ENCODE data around the gene ESPNL. TPM values are rescaled to one million over a fixed set of nuclear protein-coding genes. Genes with fewer than 3 reads are reported as not detected.
"Not testable (repeated sequence)": the region's sequence is repeated elsewhere in the genome, so short reads cannot be mapped to it uniquely, and the experiment has no call there.

Gene ESPNL
- total RNA-seq, 4 donors from 2014 or later, result 0.14 to 4.4 (median 0.72) TPM

GRCh38 chr2:238063414-238064189 is 36.5 kb upstream of the ESPNL start:
- in situ Hi-C loops (cut with MboI; ENCODE audit: low pct_ligation_motif_present in 1 of 4, low pct_unique_long_range_greater_than_20kb in 1 of 4, low sequenced_read_pairs in 3 of 4) (no loop called here), intact Hi-C loops (cut with DNase I; ENCODE audit: low total_unique reads) (loop anchor here (5.0 kb wide), 1 partner anchor 206 kb away; the partner anchor contains the start of gene RAMP1)
- Histone ChIP-seq H3K27ac (no peak overlapping the region), H3K9me3 (no peaks in the 10 kb centered on the region), H3K36me3 (no peaks in the 10 kb centered on the region), H3K4me1 (peaks cover 5 to 21% (median 18%) of the 10 kb centered on the region in 4 donors), H3K4me3 (no peak overlapping the region), H3K27me3 (no peaks in the 10 kb centered on the region)
- 94 to 95% methylated on average over 4 to 8 of the region's 8 CpGs for WGBS, 2 donors (ENCODE audit: low coverage in 1 of 2)
- TF ChIP-seq POLR2AphosphoS5 (IDR thresholded peaks at IDR 0.05) (no peak), POLR2A (IDR thresholded peaks at IDR 0.05) (no peak), EP300 (IDR thresholded peaks at IDR 0.05; ENCODE audit: low read depth) (no peak)
- TF ChIP-seq, protein P1, sequence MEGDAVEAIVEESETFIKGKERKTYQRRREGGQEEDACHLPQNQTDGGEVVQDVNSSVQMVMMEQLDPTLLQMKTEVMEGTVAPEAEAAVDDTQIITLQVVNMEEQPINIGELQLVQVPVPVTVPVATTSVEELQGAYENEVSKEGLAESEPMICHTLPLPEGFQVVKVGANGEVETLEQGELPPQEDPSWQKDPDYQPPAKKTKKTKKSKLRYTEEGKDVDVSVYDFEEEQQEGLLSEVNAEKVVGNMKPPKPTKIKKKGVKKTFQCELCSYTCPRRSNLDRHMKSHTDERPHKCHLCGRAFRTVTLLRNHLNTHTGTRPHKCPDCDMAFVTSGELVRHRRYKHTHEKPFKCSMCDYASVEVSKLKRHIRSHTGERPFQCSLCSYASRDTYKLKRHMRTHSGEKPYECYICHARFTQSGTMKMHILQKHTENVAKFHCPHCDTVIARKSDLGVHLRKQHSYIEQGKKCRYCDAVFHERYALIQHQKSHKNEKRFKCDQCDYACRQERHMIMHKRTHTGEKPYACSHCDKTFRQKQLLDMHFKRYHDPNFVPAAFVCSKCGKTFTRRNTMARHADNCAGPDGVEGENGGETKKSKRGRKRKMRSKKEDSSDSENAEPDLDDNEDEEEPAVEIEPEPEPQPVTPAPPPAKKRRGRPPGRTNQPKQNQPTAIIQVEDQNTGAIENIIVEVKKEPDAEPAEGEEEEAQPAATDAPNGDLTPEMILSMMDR (IDR thresholded peaks at IDR 0.05), result no peak
- DNase-seq, result no peak

- Histone ChIP-seq H3K9me3 (no peaks in the 10 kb centered on the region), H3K27me3 (no peaks in the 10 kb centered on the region), H3K27ac (no peak overlapping the region), H3K4me1 (peaks cover 5 to 21% (median 18%) of the 10 kb centered on the region in 4 donors), H3K4me3 (no peak overlapping the region), H3K36me3 (no peaks in the 10 kb centered on the region)
- no peak for DNase-seq
- in situ Hi-C loops (cut with MboI; ENCODE audit: low pct_ligation_motif_present in 1 of 4, low pct_unique_long_range_greater_than_20kb in 1 of 4, low sequenced_read_pairs in 3 of 4) (no loop called here), intact Hi-C loops (cut with DNase I; ENCODE audit: low total_unique reads) (loop anchor here (5.0 kb wide), 1 partner anchor 207 kb away; the partner anchor contains the start of gene RAMP1)
- TF ChIP-seq EP300 (IDR thresholded peaks at IDR 0.05; ENCODE audit: low read depth) (no peak), POLR2A (IDR thresholded peaks at IDR 0.05) (no peak), POLR2AphosphoS5 (IDR thresholded peaks at IDR 0.05) (no peak)
- TF ChIP-seq, protein P1 (IDR thresholded peaks at IDR 0.05), result no peak
- 51 to 57% methylated on average over 7 of the region's 7 CpGs for WGBS, 2 donors (ENCODE audit: low coverage in 1 of 2)
Measured at GRCh38 chr2:238064376-238064775, 35.8 kb upstream of the ESPNL start.

DNA sequence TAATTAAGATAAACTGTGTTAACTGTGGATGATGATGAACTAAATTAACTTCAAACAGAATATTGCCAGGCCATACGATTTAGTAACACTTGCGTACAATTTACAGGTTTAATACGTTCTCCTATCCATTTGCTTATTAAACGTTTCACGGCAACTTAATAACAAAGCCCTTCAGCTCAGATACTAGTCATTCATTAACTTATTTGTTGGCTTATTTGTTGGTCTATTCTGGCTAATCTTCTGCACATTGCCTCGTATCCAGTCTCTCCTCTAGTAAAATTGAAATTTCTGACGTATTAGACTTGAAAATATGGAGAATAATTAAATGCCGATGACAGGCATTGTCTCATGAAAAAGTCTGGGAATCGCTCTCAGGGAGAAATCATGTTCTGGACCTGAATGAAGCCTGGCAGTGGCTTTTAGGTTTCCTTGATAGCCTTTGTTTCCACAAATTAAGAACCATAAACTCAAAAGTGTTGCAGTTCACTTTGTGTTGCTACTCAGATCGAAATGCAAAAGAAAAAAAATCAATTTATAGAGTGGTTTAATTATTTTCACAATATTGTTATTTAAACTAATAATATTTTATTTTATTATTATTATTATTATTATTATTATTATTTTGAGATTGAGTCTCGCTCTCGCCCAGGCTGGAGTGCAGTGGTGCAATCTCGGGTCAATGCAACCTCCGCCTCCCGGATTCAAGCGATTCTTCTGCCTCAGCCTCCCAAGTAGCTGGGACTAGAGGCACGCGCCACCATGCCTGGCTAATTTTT is 34.9 kb upstream of the ESPNL start:
- peaks cover 0 to 6% (median 0%) of the 10 kb centered on the region in 4 donors for H3K36me3 ChIP-seq
- no peaks in the 10 kb centered on the region for H3K27me3 ChIP-seq
- H3K4me1 ChIP-seq, result peaks cover 5 to 14% (median 10%) of the 10 kb centered on the region in 4 donors
- TF ChIP-seq EP300 (IDR thresholded peaks at IDR 0.05; ENCODE audit: low read depth) (no peak), POLR2A (IDR thresholded peaks at IDR 0.05) (no peak), POLR2AphosphoS5 (IDR thresholded peaks at IDR 0.05) (no peak)
- TF ChIP-seq, protein P1 (IDR thresholded peaks at IDR 0.05), result no peak
- in situ Hi-C loops (cut with MboI; ENCODE audit: low pct_ligation_motif_present in 1 of 4, low pct_unique_long_range_greater_than_20kb in 1 of 4, low sequenced_read_pairs in 3 of 4), result no loop called here
- no peak overlapping the region for H3K4me3 ChIP-seq
- H3K9me3 ChIP-seq, result no peaks in the 10 kb centered on the region
- intact Hi-C loops (cut with DNase I; ENCODE audit: low total_unique reads), result no loop called here
- DNase-seq, result no peak
- H3K27ac ChIP-seq, result no peak overlapping the region
- WGBS, 2 donors (ENCODE audit: low coverage in 1 of 2), result 88 to 92% methylated on average over 16 to 18 of the region's 18 CpGs

DNA sequence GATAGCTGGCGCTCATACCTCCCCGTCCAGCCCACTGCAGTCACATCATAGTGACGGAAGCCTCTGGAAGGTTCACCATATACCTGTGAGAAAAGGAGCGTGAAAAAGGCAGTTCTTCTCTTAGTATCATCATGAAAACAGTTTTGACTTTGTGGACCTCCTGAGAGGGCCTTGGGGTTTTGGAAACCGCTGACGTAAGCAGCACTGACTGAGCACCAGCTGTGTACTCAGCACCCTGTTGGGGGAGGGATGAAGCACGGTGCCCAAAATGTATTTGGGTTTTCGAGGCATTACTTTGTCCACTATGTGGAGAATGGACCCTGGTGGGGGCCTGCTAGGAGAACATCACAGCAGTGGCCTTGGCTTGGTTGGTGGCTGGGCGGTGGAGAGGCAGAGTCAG is 33.9 kb upstream of the ESPNL start:
- in situ Hi-C loops (cut with MboI; ENCODE audit: low pct_ligation_motif_present in 1 of 4, low pct_unique_long_range_greater_than_20kb in 1 of 4, low sequenced_read_pairs in 3 of 4), result no loop called here

GRCh38 chr2:238066718-238067117 is 33.4 kb upstream of the ESPNL start:
- in situ Hi-C loops (cut with MboI; ENCODE audit: low pct_ligation_motif_present in 1 of 4, low pct_unique_long_range_greater_than_20kb in 1 of 4, low sequenced_read_pairs in 3 of 4); H3K4me1 ChIP-seq: not testable (repeated sequence)
- WGBS, 2 donors (ENCODE audit: low coverage in 1 of 2), result 90 to 96% methylated on average over 3 to 7 of the region's 7 CpGs

More for the DNA sequence above, 33.9 kb upstream of the ESPNL start:
- peaks cover 5 to 13% (median 9%) of the 10 kb centered on the region in 4 donors for H3K4me1 ChIP-seq
- H3K4me3 ChIP-seq, result no peak overlapping the region
- DNase-seq, result no peak
- intact Hi-C loops (cut with DNase I; ENCODE audit: low total_unique reads), result no loop called here
- 80 to 88% methylated on average over 4 to 9 of the region's 9 CpGs for WGBS, 2 donors (ENCODE audit: low coverage in 1 of 2)
- peaks cover 0 to 6% (median 0%) of the 10 kb centered on the region in 4 donors for H3K36me3 ChIP-seq
- no peaks in the 10 kb centered on the region for H3K27me3 ChIP-seq
- H3K27ac ChIP-seq, result no peak overlapping the region
- no peaks in the 10 kb centered on the region for H3K9me3 ChIP-seq
- TF ChIP-seq EP300 (IDR thresholded peaks at IDR 0.05; ENCODE audit: low read depth), result no peak
- TF ChIP-seq, protein P1 (IDR thresholded peaks at IDR 0.05), result no peak
- TF ChIP-seq POLR2A (IDR thresholded peaks at IDR 0.05), result no peak
- TF ChIP-seq POLR2AphosphoS5 (IDR thresholded peaks at IDR 0.05), result no peak

More at GRCh38 chr2:238066718-238067117, 33.4 kb upstream of the ESPNL start:
- H3K4me3 ChIP-seq; H3K27ac ChIP-seq; H3K27me3 ChIP-seq; H3K9me3 ChIP-seq; intact Hi-C loops (cut with DNase I; ENCODE audit: low total_unique reads); H3K36me3 ChIP-seq; DNase-seq: not testable (repeated sequence)

All from transverse colon (tissue), 4 donors.